ENCODE measurements around the gene UGT8. TPM values are rescaled to one million over a fixed set of nuclear protein-coding genes. Genes with fewer than 3 reads are reported as not detected.
"Not testable (repeated sequence)": the region's sequence is repeated elsewhere in the genome, so short reads cannot be mapped to it uniquely, and the experiment has no call there.

The UGT8 gene
- total and polyA plus RNA-seq, 7 experiments from 2014 or later: 0.13 TPM; not detected in 6

- peaks cover 0 to 10% (median 2%) of the 10 kb centered on the region in 11 donors for H3K9me3 Mint-ChIP-seq
- no peak for ATAC-seq
- CTCF ChIA-PET: no interaction called here
Observed at GRCh38 chr4:114563536-114564315, 34.9 kb upstream of the UGT8 start.

DNA sequence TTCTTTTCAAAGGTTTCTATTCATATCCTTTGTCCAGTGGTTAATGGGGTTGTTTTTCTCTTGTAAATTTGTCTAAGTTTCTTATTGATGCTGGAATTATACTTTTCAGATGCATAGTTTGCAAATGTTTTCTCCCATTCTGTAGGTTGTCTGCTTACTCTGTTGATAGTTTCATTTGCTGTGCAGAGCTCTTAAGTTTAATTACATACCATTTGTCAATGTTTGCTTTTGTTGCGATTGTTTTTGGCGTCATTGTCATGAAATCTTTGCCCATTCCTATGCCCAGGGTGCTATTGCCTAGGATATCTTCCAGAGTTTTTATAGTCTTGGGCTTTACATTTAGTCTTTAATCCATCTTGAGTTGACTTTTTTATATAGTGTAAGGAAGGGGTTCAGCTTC, 21.2 kb upstream of the UGT8 start:
- ChIA-PET CTCF (no interaction called here), POLR2A (no interaction called here)
- H3K4me1 Mint-ChIP-seq: no peaks in the 10 kb centered on the region
- H3K36me3 Mint-ChIP-seq: peaks cover 0 to 10% (median 0%) of the 10 kb centered on the region in 5 donors
- DNase-seq (no peak), ATAC-seq (no peak)
- H3K4me3 Mint-ChIP-seq: no peak overlapping the region
- intact Hi-C loops (cut with micrococcal nuclease): no loop called here
- peaks cover 2 to 25% (median 8%) of the 10 kb centered on the region in 11 donors for H3K9me3 Mint-ChIP-seq
- no peaks in the 10 kb centered on the region for H3K4me1 ChIP-seq (ENCODE audit: control insufficient read depth in 2 of 2, insufficient read depth in 2 of 2, low read length in 2 of 2)
- H3K9me3 ChIP-seq (ENCODE audit: control insufficient read depth in 2 of 3, low read length in 3 of 3): no peaks in the 10 kb centered on the region
- H3K4me3 ChIP-seq (ENCODE audit: low read length): no peak overlapping the region
- no peak overlapping the region for H3K27ac ChIP-seq (ENCODE audit: low read depth, low read length)
- peaks cover 0 to 8% (median 4%) of the 10 kb centered on the region in 5 donors for H3K27me3 Mint-ChIP-seq
- H3K36me3 ChIP-seq (ENCODE audit: control insufficient read depth in 2 of 3, insufficient read depth in 3 of 3, low read length in 3 of 3): no peaks in the 10 kb centered on the region
- H3K27me3 ChIP-seq (ENCODE audit: control insufficient read depth in 2 of 2, insufficient read depth in 2 of 2, low read length in 2 of 2): no peaks in the 10 kb centered on the region
- no peak overlapping the region for H3K27ac Mint-ChIP-seq

More at GRCh38 chr4:114563536-114564315, 34.9 kb upstream of the UGT8 start:
- Histone ChIP-seq H3K9me3 (ENCODE audit: control insufficient read depth in 2 of 3, low read length in 3 of 3) (no peaks in the 10 kb centered on the region), H3K4me3 (ENCODE audit: low read length) (no peak overlapping the region), H3K27ac (ENCODE audit: low read depth, low read length) (no peak overlapping the region), H3K4me1 (ENCODE audit: control insufficient read depth in 2 of 2, insufficient read depth in 2 of 2, low read length in 2 of 2) (no peaks in the 10 kb centered on the region), H3K27me3 (ENCODE audit: control insufficient read depth in 2 of 2, insufficient read depth in 2 of 2, low read length in 2 of 2) (peaks cover 0 to 3% of the 10 kb centered on the region in 2 donors), H3K36me3 (ENCODE audit: control insufficient read depth in 2 of 3, insufficient read depth in 3 of 3, low read length in 3 of 3) (no peaks in the 10 kb centered on the region)
- intact Hi-C loops (cut with micrococcal nuclease): no loop called here
- DNase-seq: no peak
- Mint-ChIP-seq H3K4me3 (no peak overlapping the region), H3K36me3 (no peaks in the 10 kb centered on the region), H3K27ac (no peak overlapping the region), H3K27me3 (peaks cover 0 to 3% (median 0%) of the 10 kb centered on the region in 5 donors), H3K4me1 (no peaks in the 10 kb centered on the region)
- POLR2A ChIA-PET: no interaction called here

DNA sequence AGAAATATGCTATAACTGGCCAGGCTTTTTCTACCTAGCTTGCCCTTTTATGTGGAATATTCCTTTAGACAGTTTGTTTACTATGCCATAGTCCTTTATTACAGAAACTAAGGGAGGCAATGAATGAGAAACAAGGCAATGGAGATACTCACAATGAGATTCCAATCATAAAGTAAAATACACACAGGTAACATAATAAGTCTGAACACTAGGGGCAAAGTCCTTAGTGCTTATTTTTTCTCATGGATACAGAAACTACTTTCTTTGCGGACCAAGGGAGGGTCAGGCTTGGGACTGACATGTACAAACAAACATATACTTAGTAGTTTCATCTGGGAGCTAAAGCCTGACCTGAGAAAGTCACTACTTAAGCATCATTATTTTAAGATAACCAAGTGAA, 16.0 kb upstream of the UGT8 start:
- intact Hi-C loops (cut with micrococcal nuclease): no loop called here
- Mint-ChIP-seq H3K27ac (no peak overlapping the region), H3K4me3 (no peak overlapping the region), H3K9me3 (peaks cover 0 to 21% (median 8%) of the 10 kb centered on the region in 11 donors), H3K4me1 (no peaks in the 10 kb centered on the region), H3K36me3 (peaks cover 0 to 7% (median 0%) of the 10 kb centered on the region in 5 donors), H3K27me3 (peaks cover 0 to 14% (median 8%) of the 10 kb centered on the region in 5 donors)
- H3K4me3 ChIP-seq (ENCODE audit: low read length): no peak overlapping the region
- POLR2A ChIA-PET: no interaction called here
- H3K36me3 ChIP-seq (ENCODE audit: control insufficient read depth in 2 of 3, insufficient read depth in 3 of 3, low read length in 3 of 3): no peaks in the 10 kb centered on the region
- H3K27ac ChIP-seq (ENCODE audit: low read depth, low read length): no peak overlapping the region
- no peak for DNase-seq
- H3K4me1 ChIP-seq (ENCODE audit: control insufficient read depth in 2 of 2, insufficient read depth in 2 of 2, low read length in 2 of 2): no peaks in the 10 kb centered on the region
- no peaks in the 10 kb centered on the region for H3K27me3 ChIP-seq (ENCODE audit: control insufficient read depth in 2 of 2, insufficient read depth in 2 of 2, low read length in 2 of 2)
- ATAC-seq: no peak
- no peaks in the 10 kb centered on the region for H3K9me3 ChIP-seq (ENCODE audit: control insufficient read depth in 2 of 3, low read length in 3 of 3)
- CTCF ChIA-PET: no interaction called here

DNA sequence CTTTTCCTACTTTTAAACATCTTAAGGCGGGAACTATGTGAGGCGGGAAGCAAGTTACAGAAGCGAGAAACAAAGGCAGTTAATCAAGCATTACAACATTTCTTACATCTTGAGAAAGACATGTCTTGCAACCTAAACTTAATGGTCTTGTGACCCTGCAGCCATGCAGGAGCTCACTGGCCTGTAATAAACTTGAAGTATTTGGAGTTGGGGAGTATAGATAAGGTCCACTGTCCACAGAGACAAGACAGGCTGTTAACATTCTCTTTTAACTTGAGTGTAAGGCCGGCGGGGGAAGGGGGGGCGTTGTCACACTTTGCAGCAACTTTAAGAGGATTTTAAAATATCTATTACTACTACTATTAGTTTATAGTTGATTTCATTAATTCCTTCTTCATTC, 10.3 kb upstream of the UGT8 start:
- Histone ChIP-seq H3K27me3 (ENCODE audit: control insufficient read depth in 2 of 2, insufficient read depth in 2 of 2, low read length in 2 of 2) (no peaks in the 10 kb centered on the region), H3K4me1 (ENCODE audit: control insufficient read depth in 2 of 2, insufficient read depth in 2 of 2, low read length in 2 of 2) (no peaks in the 10 kb centered on the region), H3K9me3 (ENCODE audit: control insufficient read depth in 2 of 3, low read length in 3 of 3) (no peaks in the 10 kb centered on the region), H3K27ac (ENCODE audit: low read depth, low read length) (no peak overlapping the region), H3K36me3 (ENCODE audit: control insufficient read depth in 2 of 3, insufficient read depth in 3 of 3, low read length in 3 of 3) (no peaks in the 10 kb centered on the region), H3K4me3 (ENCODE audit: low read length) (no peak overlapping the region)
- Mint-ChIP-seq H3K4me1 (no peaks in the 10 kb centered on the region), H3K4me3 (no peak overlapping the region), H3K27me3 (peaks cover 0 to 7% (median under 1%) of the 10 kb centered on the region in 5 donors), H3K27ac (no peak overlapping the region), H3K9me3 (peaks cover 0 to 2% (median 0%) of the 10 kb centered on the region in 11 donors), H3K36me3 (no peaks in the 10 kb centered on the region)
- CTCF ChIA-PET: no interaction called here
- no peak for ATAC-seq
- POLR2A ChIA-PET: no interaction called here
- DNase-seq: no peak
- intact Hi-C loops (cut with micrococcal nuclease): no loop called here

DNA sequence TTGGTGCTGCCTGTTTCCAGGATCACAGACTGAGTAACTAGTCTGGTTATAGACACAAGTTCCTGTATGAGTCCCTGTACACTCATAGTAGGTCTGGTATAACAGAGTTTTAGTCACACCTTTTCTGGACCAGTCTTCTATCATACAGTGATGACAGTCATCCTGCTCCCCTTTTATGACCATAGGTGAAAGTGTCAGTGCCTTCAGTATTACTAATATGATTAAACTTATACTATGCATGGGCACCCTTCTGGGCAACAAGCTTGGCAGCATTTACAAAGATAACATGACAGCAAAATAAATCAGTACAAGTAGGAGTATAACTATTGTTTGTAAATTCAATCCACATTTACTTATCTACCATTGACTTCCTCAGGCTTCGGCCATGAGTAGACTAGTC, 8.2 kb upstream of the UGT8 start:
- CTCF ChIA-PET; H3K4me1 Mint-ChIP-seq; intact Hi-C loops (cut with micrococcal nuclease); ATAC-seq; H3K4me3 ChIP-seq (ENCODE audit: low read length); POLR2A ChIA-PET; H3K9me3 Mint-ChIP-seq; H3K27ac ChIP-seq (ENCODE audit: low read depth, low read length); H3K36me3 Mint-ChIP-seq; H3K4me3 Mint-ChIP-seq; H3K4me1 ChIP-seq (ENCODE audit: control insufficient read depth in 2 of 2, insufficient read depth in 2 of 2, low read length in 2 of 2); H3K36me3 ChIP-seq (ENCODE audit: control insufficient read depth in 2 of 3, insufficient read depth in 3 of 3, low read length in 3 of 3); H3K27me3 ChIP-seq (ENCODE audit: control insufficient read depth in 2 of 2, insufficient read depth in 2 of 2, low read length in 2 of 2); H3K9me3 ChIP-seq (ENCODE audit: control insufficient read depth in 2 of 3, low read length in 3 of 3); H3K27ac Mint-ChIP-seq; DNase-seq: not testable (repeated sequence)
- H3K27me3 Mint-ChIP-seq: peaks cover 0 to 26% (median 11%) of the 10 kb centered on the region in 5 donors

DNA sequence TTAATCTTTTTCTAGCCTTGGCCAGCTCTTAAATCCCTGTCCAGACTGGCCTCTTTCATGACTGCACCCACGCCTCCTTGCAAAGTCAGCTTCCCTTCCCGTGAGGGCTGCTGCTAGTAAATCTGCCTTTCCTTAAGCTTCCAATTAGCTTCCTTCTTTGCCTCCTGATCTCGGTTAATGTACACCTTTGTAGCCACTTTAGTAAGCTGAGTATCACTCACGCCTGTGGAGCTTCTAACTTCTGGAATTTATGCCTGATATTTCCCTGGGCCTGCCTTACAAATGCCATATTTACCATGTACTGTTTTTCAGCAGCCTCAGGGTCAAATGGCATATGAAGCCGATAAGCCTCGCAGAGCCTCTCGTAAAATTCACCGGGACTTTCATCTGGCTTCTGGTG, 5.1 kb upstream of the UGT8 start:
- Mint-ChIP-seq H3K27ac (no peak overlapping the region), H3K4me1 (peaks cover 0 to 6% (median 2%) of the 10 kb centered on the region in 7 donors), H3K27me3 (peaks cover 21 to 45% (median 37%) of the 10 kb centered on the region in 5 donors), H3K4me3 (no peak overlapping the region), H3K36me3 (no peaks in the 10 kb centered on the region), H3K9me3 (peaks cover 0 to 6% (median 0%) of the 10 kb centered on the region in 11 donors)
- intact Hi-C loops (cut with micrococcal nuclease): loop anchor here in 1 of 2 donors (1.0 kb wide), 1 partner anchor 8 kb away; no protein-coding TSS in a partner anchor
- no peaks in the 10 kb centered on the region for H3K36me3 ChIP-seq (ENCODE audit: control insufficient read depth in 2 of 3, insufficient read depth in 3 of 3, low read length in 3 of 3)
- H3K4me3 ChIP-seq (ENCODE audit: low read length): no peak overlapping the region
- ATAC-seq (no peak), DNase-seq (no peak)
- H3K27ac ChIP-seq (ENCODE audit: low read depth, low read length): no peak overlapping the region
- CTCF ChIA-PET: no interaction called here
- no peaks in the 10 kb centered on the region for H3K4me1 ChIP-seq (ENCODE audit: control insufficient read depth in 2 of 2, insufficient read depth in 2 of 2, low read length in 2 of 2)
- H3K9me3 ChIP-seq (ENCODE audit: control insufficient read depth in 2 of 3, low read length in 3 of 3): no peaks in the 10 kb centered on the region
- POLR2A ChIA-PET: no interaction called here
- H3K27me3 ChIP-seq (ENCODE audit: control insufficient read depth in 2 of 2, insufficient read depth in 2 of 2, low read length in 2 of 2): no peaks in the 10 kb centered on the region

DNA sequence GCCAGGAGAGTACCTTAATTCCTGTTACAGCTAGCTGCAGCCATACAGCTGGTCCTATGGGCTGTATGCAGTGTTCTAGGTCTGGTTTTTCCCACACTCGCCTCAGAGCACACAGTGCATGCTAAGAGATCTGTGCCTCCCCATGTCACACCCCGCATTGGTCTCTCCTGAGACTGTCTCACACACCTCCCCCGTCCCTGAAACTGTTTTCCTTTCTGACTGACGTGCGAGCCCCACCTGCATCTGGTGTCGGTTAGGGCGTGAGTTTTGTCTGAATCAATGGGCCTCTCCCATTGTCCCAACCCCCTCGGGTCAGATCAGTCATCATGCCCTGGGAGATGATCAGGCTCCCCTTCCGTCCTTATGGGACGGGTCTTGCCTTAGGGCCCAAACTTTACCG, 3.4 kb upstream of the UGT8 start:
- DNase-seq: no peak
- no peak overlapping the region for H3K4me3 ChIP-seq (ENCODE audit: low read length)
- H3K4me1 Mint-ChIP-seq: peaks cover 6 to 14% (median 9%) of the 10 kb centered on the region in 7 donors
- H3K4me3 Mint-ChIP-seq: no peak overlapping the region
- H3K9me3 ChIP-seq (ENCODE audit: control insufficient read depth in 2 of 3, low read length in 3 of 3): no peaks in the 10 kb centered on the region
- H3K36me3 Mint-ChIP-seq: no peaks in the 10 kb centered on the region
- peaks cover 21 to 53% (median 49%) of the 10 kb centered on the region in 5 donors for H3K27me3 Mint-ChIP-seq
- no peak for ATAC-seq
- ChIA-PET POLR2A (no interaction called here), CTCF (no interaction called here)
- intact Hi-C loops (cut with micrococcal nuclease): no loop called here
- no peaks in the 10 kb centered on the region for H3K27me3 ChIP-seq (ENCODE audit: control insufficient read depth in 2 of 2, insufficient read depth in 2 of 2, low read length in 2 of 2)
- peaks cover 0 to 6% (median 0%) of the 10 kb centered on the region in 11 donors for H3K9me3 Mint-ChIP-seq
- no peaks in the 10 kb centered on the region for H3K4me1 ChIP-seq (ENCODE audit: control insufficient read depth in 2 of 2, insufficient read depth in 2 of 2, low read length in 2 of 2)
- no peak overlapping the region for H3K27ac ChIP-seq (ENCODE audit: low read depth, low read length)
- H3K36me3 ChIP-seq (ENCODE audit: control insufficient read depth in 2 of 3, insufficient read depth in 3 of 3, low read length in 3 of 3): no peaks in the 10 kb centered on the region
- no peak overlapping the region for H3K27ac Mint-ChIP-seq

All from naive thymus-derived CD4-positive, alpha-beta T cell (primary cell).